ENCODE data around the gene RTBDN.
"Not testable (repeated sequence)": the region's sequence is repeated elsewhere in the genome, so short reads cannot be mapped to it uniquely, and the experiment has no call there.

RTBDN gene

DNA sequence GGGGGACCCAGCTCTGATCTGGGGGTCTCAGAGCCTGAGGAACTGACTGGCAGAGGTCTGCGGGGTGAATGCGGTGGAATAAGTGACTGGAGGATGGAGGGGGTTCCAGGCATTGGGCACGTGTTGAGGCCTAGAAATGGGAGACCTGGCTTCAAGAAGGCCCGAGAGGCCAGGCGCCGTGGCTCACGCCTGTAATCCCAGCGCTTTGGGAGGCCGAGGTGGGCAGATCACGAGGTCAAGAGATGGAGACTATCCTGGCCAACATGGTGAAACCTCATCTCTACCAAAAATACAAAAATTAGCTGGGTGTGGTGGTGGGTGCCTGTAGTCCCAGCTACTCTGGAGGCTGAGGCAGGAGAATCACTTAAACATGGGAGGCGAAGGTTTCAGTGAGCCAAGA lies 16.6 kb downstream of the RTBDN start:
- DNase-seq = not testable (repeated sequence)

DNA sequence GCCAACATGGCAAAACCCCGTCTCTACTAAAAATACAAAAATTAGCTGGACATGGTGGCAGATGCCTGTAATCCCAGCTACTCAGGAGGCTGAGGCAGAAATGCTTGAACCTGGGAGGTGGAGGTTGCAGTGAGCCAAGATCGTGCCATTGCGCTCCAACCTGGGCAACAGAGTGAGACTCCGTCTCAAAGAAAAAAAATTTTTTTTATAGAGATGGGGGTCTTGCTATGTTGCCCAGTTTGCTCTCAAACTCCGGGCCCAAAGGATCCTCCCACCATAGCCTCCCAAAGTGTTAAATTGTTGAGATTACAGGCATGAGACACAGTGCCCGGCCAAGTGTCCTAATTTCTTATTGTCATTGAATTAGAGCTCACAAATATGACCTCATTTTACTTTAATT lies 17.2 kb downstream of the RTBDN start:
- not testable (repeated sequence) for DNase-seq

DNA sequence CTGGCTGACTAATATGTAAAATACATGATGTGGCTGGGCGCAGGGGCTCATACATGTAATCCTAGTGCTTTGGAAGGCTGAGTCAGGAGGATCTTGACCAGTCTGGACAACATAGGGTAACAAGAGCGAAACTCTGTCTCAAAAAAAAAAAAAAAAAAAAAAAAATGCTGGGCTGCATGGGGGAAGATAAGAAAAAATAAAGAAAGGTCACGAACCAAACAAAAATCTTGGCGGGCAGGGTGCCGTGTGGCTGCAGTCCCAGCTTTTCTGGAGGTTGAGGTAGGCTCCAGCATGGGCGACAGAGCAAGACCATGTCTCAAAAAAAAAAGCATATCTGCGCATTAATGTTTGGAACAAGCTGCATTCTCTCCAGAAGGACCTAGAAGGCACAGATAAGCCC lies 19.3 kb downstream of the RTBDN start:
- no peak for DNase-seq

DNA sequence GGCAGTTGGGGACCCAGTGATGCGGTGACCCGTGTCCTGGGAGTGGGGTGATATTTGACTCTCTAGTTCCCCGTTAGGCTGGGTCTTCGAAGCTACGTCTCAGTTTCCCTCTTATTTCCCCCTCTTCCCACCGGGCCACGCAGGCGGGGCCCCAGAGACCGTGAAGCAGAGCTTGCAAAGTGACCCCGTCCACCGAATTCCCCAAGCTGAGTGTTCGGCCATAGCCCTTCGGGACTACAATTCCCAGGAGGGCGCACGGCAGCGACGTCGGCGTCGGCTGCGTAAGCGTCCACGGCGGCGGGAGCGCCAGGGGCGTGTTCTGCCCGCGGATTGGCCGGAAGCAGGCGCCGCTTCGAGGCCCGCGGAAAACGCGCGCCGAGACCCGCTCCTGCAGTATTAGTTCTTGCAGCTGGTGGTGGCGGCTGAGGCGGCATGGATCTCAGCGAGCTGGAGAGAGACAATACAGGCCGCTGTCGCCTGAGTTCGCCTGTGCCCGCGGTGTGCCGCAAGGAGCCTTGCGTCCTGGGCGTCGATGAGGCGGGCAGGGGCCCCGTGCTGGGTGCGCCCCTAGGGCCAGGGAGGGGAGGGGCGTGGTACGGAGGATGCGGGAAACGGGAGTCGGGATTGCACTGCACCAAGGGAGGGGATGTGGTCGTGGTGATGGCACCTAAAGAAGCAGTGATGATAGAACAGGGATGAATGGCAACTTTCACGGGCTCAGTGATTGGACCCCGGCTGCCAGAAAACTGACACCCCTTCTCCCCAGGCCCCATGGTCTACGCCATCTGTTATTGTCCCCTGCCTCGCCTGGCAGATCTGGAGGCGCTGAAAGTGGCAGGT lies 27.9 kb downstream of the RTBDN start, which contains the start of gene RNASEH2A:
TSS of gene RNASEH2A (plus strand) at position 343 of the 840 bp plus-strand sequence. CDS start at position 433, 90 bp downstream.
- DNase-seq = peak; percentile 88 to 91

DNA sequence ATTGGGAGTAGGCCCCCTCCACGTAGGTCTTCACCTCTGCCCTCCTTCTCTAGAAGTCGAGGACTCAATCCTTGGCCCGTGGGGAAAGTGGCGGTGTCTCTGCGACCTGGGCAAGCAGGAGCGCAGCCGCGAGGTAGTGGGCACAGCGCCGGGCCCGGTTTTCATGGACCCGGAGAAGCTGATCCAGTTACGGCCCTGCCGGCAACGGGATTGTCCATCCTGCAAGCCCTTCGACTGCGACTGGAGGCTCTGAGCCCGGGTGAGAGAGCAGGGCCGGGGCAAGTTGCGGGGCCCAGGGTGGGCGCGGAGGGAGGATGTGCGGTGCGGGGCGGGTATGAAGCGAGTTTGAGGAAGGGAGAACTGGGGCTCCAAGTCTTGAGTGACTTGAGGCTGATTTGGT lies 30.3 kb downstream of the RTBDN start:
- no peak for DNase-seq

DNA sequence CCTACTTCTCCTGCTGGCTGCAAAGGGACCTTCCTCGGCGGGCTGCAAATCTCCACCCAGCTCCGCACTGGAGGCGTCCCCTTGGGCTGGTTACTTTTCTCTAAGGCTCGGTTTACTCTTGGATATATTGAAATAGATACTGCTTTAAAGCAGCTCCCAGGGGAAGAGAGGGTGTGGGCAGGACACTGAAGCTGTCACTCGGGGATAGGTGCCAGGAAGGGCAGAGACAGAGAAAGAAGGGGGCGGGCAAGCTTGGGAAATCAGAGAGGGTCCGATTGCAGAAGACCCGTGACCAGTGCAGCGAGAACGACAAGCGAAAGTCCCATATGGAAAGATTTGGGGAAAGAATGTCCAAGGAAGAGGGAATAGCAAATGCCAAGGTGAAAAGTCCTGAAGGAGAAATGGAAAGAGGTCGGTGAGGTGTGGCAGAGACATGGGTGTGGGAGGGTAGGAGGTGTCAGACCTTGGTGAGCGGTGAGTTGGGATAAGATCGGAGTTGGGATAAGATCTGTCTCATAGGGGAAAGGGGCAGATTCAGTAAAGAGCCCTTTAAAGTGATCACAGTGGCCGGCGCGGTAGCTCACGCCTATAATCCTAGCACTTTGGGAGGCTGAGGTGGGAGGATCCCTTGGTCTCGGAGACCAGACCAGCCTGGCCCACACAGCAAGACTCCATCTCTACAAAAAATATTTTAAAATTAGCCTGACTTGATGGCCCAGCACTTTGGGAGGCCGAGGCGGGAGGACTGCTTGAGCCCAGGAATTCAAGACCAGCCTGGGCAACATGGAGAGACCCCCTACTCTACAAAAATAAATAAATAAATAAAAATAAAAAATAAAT lies 31.9 kb downstream of the RTBDN start:
- no peak for DNase-seq

DNA sequence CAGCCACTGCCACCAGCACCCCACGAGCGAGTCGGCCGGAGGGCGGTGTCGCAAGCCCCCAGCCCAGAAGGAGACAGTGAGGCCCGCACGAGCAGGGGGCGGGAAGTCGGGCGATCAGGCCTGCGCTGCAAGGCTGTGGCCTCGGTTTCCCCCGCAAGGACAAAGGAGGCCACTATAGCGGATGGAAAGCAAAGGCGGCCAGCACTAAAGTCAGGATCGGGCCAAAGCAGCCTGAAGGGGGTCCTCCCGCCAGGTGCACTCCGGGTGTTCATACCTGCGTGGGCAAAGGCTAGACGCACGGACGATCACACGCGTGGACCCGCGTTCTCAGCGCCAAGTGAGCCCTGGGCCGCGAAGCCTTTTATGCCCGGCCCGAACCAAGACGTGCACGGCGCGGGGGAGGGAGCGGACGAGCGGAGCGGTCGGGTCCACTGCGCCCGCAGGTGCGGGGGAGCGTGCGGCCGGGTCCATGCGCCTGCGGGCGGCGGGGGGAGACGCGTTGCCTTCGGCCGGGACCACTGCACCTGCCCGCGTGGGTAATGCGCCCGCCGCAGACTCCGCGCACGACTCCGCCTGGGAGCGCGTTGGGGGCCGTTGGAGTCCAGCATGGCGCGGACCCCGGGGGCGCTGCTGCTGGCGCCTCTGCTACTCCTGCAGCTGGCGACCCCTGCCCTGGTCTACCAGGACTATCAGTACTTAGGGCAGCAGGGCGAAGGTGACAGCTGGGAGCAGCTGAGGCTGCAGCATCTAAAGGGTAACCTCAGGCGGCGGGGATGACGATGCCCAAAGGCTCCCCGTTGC lies 32.7 kb downstream of the RTBDN start, which contains the start of the genes PRDX2 and THSD8:
TSS of gene PRDX2 (minus strand) at position 335 of the 801 bp plus-strand sequence. CDS start 539 bp downstream, outside the sequence.
TSS of gene THSD8 (plus strand) at position 604 of the 801 bp plus-strand sequence. CDS start at position 607, 3 bp downstream.
- DNase-seq = peak; percentile 82 to 84

DNA sequence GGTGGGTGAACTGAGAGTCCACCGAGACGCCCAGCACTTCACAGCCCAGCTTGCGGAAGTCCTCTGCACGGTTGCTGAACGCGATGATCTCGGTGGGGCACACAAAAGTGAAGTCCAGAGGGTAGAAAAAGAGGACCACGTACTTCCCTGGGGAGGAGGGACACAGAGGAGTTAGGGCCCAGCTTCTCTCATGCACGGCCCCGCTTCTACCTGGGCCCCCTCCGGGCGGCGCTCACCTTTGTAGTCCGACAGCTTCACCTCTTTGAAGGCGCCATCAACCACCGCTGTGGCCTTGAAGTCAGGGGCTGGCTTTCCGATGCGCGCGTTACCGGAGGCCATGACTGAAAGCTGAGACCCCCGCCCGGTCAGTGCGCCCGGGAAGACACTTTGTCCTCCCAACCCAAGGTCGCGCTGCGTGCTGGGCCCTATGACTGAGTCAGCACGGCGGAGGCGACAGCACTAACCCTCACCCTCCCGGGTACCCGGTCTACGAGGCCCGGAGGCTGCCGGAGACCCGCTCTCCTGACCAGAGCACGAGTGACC lies 33.4 kb downstream of the RTBDN start:
- peak; percentile 38 to 50 for DNase-seq

DNA sequence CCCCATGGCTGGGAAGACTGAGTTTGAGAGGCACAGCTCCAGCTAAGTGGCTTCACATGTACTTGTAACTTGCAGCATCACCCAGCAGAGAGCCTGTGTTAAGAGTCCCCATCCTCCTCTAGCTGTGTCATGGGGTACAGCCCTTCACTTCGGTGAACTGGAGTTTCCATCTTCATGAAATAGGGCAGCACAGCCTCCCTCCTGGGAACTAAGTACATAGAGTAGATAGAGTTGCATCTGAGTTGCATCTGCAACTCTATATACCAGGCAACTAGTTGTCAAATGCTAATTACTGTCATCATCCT lies 34.0 kb downstream of the RTBDN start:
- no peak for DNase-seq

DNA sequence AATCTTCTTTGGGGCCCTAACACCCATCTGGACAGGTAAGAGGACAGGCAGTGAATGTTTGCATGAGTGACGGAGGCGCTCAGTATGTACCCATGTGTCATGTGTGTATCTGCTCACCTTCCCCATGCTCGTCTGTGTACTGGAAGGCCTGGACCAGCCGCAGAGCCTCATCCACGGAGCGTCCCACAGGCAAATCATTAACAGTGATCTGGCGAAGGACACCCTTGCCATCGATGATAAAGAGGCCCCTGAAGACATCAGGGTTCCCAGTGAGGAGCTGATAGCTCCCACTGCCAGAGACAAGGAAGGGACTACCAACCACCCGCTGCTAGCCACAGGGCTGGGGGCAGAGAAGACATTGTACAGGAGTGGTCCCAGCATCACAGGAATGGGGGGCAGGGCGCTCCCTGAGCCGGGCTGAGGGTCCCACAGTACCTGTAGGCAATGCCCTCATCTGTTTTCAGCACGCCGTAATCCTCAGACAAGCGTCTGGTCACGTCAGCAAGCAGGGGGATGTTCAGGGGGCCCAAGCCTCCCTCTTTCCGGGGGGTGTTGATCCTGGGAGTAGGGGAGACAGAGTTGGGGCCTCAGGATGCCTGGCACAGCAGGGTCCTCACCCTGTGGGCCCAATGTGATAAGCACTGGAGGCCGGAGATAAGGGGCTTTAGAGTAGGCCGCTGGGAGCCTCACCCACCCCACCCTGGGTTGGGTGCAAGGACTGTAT lies 34.5 kb downstream of the RTBDN start:
- DNase-seq = no peak

DNA sequence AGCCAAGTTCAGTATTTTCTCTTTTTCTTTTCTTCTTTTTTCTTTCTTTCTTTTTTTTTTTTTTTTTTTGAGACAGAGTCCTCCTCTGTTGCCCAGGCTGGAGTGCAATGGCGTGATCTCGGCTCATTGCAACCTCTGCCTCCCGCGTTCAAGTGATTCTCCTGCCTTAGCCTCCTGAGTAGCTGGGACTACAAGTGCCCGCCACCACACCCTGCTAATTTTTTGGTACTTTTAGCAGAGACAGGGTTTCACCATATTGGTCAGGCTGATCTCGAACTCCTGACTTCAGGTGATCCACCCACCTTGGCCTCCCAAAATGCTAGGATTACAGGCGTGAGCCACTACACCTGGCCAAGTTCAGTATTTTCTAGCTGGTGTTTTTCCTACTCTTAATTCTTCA lies 36.8 kb downstream of the RTBDN start:
- DNase-seq = not testable (repeated sequence)

DNA sequence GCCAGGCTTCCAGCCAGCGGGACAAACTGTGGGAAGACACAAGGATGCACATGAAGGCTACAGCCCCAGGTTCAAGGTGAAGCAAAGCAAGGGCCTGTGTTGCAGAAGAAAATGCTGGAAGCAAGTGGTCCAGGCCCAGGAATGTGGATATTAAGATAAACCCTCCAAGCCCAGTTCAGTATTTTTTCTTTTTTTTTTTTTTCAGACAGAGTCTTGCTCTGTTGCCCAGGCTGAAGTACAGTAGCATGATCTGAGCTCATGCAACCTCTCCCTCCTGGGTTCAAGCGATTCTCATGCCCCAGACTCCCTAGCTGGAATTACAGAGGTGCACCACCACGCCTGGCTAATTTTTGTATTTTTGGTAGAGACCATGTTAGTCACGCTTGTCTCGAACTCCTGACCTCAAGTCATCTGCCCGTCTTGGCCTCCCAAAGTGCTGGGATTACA lies 37.2 kb downstream of the RTBDN start:
- DNase-seq = no peak

DNA sequence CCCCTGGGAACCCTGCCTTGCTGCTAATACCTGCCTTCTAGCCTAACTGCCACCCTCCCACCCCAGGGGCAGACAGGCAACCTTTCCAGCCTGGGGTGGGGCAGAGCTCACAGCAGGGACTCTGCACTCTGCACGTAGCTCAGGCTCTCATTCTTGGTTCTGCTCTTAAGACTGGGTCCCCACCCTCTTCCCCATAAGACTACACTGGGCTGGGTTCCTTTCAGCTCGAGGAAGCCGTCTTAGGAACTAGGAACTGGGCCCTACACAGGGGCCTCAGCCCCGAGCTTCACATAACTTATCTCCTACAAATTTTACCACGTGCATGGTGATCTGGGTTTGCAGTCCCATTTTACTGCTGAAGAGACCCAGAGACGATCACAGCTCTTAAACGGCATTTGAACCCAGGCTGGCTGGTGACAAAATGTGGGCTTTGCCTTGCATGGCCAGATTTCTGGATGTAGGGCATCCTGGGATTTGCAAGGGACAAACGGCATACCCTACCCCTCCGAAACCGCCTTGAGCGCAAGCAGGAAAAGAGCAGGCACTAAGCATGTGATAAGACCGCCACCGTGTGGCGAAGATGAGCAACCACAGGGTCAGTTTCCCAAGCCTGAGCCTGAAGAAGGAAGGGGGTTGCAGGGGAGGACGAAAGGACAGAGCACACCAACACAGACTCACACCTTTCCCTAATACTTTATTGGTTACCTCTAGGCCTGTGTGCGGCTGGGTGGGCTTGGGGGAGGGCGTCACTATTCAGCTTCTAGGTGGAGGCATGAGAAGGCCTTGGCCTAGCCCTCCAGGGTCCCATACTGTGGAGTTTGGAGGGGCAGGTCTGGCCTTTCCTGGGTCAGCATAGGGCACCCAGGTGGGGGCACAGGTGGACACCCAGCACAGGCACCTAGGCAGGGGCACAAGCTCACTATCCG lies 38.0 kb downstream of the RTBDN start:
- DNase-seq = peak; percentile 69 to 81

DNA sequence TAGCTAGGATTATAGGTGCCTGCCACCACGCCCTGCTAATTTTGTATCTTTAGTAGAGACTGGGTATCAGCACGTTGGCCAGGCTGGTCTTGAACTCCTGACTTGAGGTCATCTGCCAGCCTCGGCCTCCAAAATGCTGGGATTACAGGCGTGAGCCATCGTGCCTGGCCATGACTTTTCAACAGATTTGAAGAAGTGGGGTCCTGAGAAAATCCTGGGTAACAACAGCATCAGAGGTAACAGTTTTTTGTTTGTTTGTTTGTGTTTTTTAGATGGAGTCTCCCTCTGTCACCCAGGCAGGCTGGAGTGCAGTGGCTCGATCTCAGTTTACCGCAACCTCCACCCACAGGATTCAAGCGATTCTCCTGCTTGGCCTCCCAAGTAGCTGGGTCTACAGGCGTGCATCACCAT lies 39.4 kb downstream of the RTBDN start:
- DNase-seq = no peak

DNA sequence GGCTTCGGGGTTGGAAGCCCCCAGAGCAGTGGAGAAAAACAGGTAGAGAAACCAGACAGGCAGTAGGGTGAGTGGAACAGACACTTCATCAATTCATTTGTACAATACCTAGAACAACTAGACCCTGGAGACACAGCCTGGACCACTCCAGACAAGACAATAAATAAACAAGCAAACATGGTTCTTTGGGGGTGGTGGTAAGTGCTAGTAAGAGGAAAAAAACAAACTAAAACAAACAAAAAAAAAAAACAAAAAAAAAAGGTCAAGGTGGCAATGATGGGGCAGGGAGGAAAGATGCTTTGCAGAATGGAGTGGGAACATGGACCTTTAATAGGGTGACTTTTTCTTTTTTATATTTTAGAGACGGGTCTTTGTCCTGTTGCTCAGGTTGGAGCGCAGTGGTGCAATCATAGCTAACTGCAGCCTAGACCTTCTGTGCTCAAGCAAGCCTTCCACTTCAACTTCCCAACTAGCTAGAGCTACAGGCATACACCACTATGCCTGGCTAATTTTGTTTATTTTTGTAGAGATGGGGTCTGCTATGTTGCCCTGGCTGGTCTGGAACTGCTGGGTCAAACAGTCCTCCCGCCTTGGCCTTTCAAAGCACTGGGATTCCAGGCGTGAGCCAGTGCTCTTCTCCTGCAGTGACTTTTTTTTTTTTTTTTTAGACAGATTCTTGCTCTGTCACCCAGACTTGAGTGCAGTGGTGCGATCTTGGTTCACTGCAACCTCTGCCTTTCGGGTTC lies 40.0 kb downstream of the RTBDN start:
- DNase-seq = no peak

DNA sequence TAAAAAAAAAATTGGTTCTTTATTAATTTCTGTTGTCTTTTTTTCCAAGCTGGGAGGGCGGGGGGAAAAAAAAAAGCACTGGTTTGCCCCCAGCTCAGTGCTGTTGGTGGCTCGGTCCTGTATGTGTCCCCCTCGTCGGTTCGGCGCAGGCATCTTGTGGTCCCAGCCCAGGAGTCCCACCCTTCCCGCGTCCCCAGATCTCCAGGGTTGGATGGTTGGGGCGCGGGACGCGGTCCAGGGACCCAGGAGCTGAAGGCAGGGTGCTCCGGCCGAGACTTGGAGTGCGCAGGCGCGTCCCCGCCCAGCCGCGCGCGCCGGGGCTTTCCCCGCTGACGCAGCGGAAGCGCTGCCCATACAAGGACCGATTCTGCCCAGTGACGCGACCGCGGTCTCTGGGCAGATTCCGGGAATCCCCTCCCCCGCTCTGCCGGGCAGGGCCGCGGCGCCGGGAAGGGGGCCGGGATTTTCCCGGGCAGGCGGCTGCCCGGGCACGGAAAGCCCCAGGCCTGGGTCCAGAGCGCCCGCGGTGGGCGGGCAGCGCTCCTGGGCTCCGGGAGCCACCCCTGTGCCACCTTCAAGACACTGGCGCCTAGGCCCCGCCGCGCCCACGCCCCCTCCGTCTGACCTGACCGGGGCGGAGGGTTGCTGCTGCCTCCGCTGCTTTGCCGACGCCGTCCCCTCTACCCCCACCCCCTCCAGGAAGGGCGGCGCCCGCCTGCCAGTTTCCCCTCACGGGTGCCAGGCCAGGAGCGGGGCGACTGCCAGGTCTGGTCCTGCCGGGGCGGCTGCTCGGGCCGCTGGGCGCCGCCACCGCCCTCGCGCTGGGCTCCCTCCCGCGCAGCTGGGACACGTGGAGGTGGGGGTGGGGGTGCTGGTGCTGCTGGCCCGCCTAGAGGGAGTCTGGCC lies 40.8 kb downstream of the RTBDN start:
- DNase-seq = peak; percentile 91 to 93

DNA sequence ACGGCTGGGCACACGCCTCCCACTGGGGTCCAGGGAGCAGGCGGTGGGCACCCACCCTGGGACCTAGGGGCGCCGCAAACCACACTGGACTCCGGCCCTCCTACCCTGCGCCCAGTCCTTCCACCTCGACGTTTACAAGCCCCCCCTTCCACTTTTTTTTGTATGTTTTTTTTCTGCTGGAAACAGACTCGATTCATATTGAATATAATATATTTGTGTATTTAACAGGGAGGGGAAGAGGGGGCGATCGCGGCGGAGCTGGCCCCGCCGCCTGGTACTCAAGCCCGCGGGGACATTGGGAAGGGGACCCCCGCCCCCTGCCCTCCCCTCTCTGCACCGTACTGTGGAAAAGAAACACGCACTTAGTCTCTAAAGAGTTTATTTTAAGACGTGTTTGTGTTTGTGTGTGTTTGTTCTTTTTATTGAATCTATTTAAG lies 41.5 kb downstream of the RTBDN start:
- DNase-seq = no peak

DNA sequence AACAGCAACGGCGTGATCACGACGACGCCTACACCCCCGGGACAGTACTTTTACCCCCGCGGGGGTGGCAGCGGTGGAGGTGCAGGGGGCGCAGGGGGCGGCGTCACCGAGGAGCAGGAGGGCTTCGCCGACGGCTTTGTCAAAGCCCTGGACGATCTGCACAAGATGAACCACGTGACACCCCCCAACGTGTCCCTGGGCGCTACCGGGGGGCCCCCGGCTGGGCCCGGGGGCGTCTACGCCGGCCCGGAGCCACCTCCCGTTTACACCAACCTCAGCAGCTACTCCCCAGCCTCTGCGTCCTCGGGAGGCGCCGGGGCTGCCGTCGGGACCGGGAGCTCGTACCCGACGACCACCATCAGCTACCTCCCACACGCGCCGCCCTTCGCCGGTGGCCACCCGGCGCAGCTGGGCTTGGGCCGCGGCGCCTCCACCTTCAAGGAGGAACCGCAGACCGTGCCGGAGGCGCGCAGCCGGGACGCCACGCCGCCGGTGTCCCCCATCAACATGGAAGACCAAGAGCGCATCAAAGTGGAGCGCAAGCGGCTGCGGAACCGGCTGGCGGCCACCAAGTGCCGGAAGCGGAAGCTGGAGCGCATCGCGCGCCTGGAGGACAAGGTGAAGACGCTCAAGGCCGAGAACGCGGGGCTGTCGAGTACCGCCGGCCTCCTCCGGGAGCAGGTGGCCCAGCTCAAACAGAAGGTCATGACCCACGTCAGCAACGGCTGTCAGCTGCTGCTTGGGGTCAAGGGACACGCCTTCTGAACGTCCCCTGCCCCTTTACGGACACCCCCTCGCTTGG lies 42.1 kb downstream of the RTBDN start:
- DNase-seq = peak; percentile 71 to 76

Measured in activated CD4-positive, alpha-beta T cell treated with anti-CD3 and anti-CD28 coated beads, Interleukin-2, amount 50 U/mL, for 48 hours (primary cell).